Retina (tissue), 1 donor: ENCODE data around the gene LAMP5.
A peak's percentile ranks its signal among the peaks of the same experiment; 100 is the strongest.

Experiments
- DNase-seq: peaks from one replicate; pipeline ENCODE4 v3.0.0-alpha.2; 2016

Gene LAMP5

DNA sequence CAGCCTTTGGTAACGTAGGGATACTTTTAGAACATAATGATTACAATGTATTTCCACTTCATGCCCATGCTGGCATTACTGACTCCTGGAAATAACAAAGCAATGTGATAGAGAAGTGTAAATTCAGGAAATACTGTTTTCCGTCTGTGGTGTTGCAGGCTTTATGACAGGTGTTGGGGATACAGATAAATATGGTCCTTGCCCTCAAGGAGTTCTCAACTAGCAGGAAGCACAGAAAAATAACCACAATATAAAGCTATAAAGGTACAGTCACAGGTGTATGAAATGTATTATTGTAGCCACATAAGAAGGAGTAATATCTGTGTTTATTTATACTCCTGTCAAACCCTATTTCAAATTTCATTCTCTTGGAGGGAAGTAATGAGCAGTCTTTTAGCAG, 12.9 kb upstream of the LAMP5 start:
- no peak for DNase-seq

DNA sequence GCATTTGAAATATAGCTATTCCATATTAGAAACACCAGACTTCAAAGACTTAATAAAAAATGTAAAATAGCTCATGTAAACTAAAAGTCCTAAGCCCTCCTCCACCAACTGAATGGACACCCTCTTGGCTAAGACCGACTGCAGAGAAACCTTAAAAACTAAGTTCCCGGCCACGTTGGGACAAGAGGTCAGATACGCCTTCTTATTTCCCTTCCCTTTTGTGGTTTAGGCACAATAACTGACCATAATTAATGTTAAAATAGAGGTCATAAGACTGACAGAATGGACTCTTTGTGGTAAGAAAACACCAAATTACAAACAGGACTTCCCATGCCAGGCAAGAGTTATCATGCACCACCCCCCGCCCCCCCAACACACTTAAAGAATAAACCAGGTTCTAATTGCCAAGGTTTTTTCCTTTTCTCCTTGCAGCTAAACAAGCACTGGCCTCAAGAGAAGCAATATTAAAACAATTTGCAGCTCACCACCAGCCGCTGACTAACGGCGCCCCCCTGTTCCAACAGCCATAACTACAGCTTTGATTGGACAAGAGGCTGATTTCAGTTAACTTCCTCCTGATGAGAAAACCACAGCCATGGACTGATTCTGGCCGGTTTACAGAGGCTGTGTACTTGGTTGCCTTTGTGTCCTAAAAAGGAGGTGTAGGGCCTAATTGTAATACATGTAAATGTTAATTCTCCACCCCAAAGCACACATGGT, 10.7 kb upstream of the LAMP5 start:
- peak; percentile 14 for DNase-seq

DNA sequence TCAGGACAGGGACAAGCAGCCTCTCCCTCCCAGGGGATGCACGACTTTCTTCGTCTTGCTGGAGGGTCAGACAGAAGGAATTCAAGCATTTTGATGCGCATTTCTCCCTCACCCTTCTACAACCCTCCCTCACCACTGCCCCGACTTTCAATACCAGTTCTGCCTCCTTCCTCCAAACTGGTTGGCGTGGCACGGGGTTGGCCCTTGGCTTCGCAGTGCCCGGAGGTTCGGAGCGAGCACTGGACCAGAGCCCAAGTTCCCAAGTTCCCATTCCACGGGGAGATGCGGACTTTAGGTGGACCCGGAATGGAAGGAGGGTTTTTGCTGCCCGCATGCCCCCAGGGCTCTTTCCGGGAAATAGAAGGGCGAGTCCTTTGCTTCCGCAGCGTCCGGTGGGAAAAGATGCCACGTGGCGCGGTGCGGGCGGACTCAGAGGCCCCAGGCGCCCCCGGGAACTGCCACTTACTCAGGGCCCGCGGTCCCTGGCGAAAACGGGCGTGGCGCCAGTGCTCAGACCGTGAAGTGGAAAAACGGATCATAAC, 8.0 kb upstream of the LAMP5 start:
- DNase-seq: no peak

DNA sequence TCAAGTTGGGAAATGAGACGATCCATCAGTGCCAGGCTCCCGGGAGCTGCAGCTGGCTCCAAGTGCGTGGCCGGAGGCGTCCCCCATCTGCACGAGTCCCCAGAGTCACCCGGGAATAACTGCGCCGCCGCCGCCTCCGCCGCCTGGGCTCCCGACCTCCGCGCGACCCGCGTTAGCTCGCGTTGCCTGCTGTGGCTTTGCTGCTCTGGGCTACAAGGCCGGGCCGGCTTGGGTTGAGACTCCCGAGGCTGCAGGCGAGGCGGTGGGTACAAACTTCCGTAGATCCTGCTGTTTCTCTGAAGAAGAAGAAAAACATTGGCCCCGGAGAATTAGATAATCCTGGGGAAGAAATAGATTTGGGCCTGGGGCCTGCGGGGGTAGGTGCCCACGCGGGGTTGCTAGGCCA, 7.4 kb upstream of the LAMP5 start:
- peak; percentile 86 for DNase-seq

DNA sequence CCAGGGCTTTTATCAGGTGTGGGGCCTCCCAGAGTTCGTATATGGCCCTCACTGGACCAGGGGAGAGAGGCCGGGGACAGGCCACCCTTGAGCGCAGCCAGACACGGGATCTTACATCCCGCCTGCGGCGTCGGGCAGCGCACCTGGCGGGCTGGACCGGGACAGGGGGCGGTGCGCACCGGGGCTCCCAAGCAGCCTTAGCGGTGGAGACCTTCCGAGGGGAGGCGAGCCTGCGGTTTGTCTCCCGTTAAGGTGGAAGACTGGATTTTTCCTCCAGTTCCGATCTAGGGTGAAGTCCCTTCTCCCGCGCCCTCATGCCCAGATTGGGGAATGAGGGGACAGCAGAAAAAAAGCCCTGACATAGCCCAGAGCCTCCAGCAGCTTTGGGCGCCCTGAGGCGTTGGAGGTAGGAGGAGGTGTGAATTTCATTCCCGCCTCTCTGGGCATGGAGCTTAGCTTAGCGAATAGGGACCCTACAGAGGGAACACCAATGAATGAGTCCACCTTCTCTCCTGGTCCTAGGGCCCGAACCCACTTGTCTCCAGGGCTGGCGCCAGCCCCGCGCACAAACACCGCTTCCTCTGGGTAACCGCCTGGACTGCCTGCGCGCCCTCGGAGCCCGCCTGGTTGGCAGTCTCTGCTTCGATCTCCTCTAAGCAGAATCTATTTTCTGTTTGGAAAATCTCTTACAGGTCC, 6.7 kb upstream of the LAMP5 start:
- DNase-seq: peak; percentile 62

- peak; percentile 56 for DNase-seq
These were observed 6.1 kb upstream of the LAMP5 start for GRCh38 chr20:9508240-9508661.

DNA sequence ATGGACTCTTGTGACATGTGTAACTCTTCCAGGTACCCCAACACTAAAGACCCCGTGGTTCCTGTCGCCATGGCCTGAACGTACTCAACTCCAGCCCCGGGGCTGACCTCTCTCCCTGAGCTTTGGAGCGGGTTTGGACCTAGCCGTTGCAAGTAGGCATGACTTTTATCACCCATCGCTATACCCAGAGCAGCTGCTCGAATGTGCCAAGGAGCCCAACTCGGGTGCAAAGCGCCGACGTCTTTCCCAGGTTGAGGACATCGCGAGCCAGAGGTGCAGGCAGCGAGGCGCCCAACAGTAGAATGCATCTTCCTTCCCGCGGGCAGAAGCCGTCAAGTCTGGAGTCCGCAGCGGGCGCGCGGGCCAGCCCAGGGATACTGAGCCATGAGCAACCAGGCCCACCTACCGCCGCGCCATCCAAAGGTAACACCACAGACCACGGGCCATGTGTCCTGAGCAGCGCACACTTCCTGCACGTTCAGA, 5.7 kb upstream of the LAMP5 start:
- peak; percentile 57 for DNase-seq

DNA sequence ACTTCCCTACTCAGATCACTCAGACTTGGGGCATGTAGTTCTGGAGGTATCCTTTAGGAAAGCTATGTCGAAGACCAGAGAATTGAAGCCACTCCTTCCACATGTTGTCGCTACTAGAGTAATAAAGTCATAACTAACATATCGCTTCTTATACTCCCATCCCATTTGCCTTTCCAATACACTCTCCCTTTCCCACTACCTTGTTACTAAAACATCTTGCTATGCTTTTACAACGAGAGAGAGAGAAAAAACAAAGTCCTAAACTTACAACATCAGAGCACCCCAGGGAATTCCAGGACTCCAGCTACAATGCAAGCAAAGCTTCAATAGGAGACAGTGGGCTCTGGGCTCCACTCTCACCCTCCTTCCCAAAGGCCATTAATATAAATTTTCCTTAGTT, 5.1 kb upstream of the LAMP5 start:
- no peak for DNase-seq

DNA sequence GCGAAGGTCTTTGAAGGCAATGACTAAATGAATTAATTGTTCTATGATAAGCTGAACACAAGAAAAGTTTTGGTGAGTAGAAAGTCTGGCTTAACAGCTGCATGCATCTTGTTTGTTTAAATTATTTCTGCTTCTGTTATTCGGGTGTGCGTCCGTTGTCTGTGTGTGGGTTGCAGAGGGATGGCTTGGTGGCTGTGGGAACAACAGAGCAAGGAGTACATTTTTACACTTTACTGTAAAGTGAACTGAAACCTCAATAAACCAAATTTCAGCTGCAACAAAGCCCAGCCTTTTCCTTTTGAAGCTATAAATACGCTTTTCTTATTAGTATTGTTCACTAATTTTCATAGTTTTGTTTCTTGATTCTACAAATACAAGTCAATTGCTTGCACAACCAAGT, 3.5 kb upstream of the LAMP5 start:
- DNase-seq: no peak

GRCh38 chr20:9514072-9514460, 324 bp upstream of the LAMP5 start:
- no peak for DNase-seq

GRCh38 chr20:9515214-9515585, 810 bp downstream of the LAMP5 start:
- peak; percentile 63 for DNase-seq

GRCh38 chr20:9515741-9516233, 1.4 kb downstream of the LAMP5 start:
- peak; percentile 77 for DNase-seq

DNA sequence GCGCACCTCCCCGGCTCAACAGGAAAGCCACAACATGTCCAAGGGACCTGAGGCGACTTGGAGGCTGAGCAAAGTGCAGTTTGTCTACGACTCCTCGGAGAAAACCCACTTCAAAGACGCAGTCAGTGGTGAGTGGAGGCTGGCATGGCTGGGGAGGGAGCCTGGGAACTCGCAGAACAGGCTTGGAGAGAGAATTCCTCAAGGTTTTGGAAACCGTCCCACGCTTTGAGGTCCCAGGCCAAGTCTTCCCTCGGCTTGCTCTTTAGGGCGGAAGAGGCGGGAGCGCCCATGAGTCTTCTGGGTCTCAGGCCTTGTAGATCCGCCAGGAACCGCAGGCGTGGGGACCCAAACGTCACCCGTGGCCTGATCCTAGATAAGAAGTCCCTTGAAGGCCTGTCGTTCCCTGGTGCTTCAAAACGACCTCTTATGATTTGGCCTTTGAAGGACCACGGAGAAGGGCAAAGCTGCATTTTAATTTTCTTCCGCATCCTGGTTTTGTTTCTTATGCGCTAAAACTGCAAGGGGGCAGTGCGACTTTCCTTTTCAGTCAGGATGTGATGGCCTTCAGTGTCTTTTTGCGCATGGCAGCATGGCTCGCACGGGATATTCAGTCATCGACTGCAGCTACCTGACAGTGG, 2.0 kb downstream of the LAMP5 start:
- peak; percentile 53 for DNase-seq

GRCh38 chr20:9517297-9518162, 3.1 kb downstream of the LAMP5 start:
- peak; percentile 9 for DNase-seq

GRCh38 chr20:9518576-9519175, 4.3 kb downstream of the LAMP5 start:
- peak; percentile 27 for DNase-seq

DNA sequence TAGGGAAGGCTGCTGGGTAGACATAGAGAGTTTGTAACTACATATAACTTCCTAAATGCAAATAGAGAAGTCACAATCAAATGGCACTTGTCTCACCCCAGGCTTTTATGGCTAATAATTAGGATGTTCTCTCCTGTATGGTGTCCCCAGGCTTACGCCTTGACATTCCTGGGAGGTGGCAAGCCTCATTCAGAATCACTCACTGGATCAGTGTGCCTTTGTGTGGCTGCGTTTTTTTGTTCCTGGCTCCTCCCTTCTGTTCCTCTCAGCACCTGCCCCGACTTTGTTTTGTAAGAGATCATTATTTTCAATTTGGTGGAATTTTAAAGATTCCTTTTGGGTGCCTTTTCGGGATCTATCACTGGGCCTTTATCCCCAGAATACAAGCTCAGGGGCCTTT, 5.7 kb downstream of the LAMP5 start:
- no peak for DNase-seq

GRCh38 chr20:9523636-9524035, 9.2 kb downstream of the LAMP5 start:
- no peak for DNase-seq

DNA sequence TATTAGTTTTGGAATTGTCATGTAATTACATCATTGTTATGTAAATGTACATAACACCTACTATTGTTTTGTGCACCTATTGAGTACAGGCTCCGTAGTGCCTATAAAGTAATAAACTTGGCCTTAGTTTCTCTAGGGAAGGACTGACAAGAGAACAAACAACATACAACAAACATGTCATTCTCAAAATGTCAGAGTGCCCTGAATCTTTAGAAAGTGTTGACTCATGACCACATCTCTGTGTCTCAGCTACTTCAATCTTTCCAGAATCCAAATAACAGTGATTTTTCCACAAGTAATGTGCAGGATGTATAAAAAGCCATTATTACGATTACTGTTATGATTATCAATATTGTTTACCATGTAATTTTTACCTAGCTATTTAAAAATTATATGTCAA, 17.2 kb downstream of the LAMP5 start:
- DNase-seq: no peak

DNA sequence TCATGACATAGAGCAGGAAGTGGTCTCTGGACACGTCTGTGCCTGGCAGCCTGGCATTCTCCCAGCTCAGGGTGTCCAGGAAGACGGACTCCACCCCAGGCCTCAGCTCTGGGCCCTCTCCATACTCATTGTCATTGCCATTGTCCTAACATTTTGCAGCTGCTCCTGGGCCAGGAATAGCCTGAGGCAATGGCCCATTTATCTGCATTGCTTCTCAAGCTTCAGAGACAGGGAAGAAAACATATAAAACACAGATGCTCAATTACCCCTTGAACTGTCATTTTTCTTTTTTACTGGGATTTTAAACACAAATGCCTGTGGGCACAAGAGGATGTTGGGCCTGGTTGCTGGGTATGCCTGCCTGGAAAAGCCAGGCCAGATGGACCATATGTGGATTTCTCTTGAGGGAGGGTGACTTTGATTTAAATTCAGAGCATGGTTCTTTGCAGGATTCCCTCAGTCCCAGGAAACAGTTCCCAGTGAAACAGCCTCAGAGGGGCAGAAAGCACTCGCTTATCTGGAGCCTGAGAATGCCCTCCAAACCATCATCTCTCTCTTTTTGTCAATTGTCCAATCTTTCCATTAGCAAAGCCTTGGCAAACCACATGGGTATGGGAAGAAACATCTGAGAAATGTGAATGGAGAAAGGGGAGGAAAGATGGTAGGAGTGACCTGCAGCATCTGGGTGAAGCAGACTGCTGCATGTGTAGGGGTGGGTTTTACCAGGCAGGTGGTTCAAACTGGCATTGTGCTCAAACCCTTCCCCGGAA, 17.9 kb downstream of the LAMP5 start:
- DNase-seq: peak; percentile 44

DNA sequence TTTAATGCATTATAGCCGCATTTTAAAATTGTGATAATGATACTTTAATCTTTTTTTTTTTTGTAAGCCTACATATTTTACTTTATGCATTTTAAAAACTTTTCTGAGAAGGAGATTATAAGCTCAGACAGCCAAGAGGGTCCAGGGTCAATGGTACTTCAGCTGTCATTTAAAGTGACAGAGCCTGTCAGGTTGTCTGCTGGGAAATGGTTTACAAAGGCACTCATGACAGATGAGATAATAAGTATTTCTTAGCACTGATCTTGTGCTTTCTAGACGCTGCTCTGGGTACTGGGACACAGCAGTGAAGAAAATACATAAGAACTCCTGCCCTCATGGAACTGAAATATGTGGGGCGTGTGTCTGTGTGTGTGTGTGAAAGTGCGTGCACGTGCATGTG, 19.6 kb downstream of the LAMP5 start:
- DNase-seq: no peak

DNA sequence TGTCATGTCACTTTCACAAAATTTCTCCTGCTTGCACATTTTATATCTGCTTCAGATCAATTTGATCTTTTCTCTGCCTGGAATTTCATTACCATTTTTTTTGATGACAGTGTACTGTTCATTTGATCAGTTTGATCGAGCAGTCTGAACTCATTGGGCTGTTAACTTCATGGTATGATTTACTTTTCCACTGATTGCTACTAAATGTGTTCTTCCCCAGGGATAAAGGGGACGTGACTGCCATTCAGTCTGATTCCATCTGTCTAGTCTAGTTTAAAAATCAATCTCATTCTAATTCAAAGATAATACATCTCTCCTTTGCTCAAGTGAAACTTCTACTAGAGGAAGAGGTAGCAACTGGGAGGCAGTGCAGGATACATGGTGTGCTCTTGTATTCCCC, 21.1 kb downstream of the LAMP5 start:
- no peak for DNase-seq
